ENCODE measurements around the gene FMC1.

FMC1 gene

DNA sequence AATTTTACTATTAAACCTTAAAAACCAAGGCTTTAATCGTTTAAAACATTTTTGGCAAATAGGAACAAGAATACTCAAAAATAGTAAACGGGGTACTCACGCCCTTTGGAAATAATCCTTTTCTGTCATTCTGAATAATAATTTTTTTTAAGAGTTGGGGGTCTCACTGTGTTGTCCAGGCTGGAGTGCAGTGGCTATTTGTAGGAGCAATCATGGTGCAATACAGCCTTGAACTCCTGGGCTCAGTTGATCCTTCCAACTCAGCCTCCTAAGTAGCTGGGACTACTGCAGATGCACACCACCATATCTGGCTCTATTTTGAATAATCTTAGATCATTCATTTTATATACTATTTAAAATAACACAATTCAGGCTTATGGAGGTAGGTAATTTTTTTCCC is 43.5 kb downstream of the FMC1 start:
- no peak for TF ChIP-seq ZFX (IDR thresholded peaks at IDR 0.05)
- TF ChIP-seq, protein P1, sequence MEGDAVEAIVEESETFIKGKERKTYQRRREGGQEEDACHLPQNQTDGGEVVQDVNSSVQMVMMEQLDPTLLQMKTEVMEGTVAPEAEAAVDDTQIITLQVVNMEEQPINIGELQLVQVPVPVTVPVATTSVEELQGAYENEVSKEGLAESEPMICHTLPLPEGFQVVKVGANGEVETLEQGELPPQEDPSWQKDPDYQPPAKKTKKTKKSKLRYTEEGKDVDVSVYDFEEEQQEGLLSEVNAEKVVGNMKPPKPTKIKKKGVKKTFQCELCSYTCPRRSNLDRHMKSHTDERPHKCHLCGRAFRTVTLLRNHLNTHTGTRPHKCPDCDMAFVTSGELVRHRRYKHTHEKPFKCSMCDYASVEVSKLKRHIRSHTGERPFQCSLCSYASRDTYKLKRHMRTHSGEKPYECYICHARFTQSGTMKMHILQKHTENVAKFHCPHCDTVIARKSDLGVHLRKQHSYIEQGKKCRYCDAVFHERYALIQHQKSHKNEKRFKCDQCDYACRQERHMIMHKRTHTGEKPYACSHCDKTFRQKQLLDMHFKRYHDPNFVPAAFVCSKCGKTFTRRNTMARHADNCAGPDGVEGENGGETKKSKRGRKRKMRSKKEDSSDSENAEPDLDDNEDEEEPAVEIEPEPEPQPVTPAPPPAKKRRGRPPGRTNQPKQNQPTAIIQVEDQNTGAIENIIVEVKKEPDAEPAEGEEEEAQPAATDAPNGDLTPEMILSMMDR (conservative IDR thresholded peaks at IDR 0.05) = no peak
- no peak overlapping the region for H3K27ac ChIP-seq

DNA sequence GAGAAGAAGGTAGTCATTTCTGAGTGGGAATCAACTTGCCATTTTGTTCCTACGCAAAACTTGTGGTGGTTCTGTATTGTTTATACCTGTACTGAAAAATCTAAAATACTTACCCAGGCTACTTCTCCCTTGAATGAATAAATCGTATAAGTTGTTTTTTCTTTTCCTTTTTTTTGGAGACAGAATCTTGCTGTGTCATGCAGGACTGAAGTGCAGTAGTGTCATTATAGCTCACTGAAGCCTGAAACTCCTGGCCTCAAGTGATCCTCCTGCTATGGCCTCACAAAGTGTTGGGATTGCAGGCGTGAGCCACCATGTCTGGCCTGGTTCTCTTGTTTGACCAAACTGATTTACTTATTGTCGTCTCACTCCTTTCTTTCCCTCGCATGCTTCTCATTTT is 46.5 kb downstream of the FMC1 start:
- no peak overlapping the region for H3K27ac ChIP-seq
- TF ChIP-seq, protein P1 (conservative IDR thresholded peaks at IDR 0.05) = no peak
- TF ChIP-seq ZFX (IDR thresholded peaks at IDR 0.05) = no peak

DNA sequence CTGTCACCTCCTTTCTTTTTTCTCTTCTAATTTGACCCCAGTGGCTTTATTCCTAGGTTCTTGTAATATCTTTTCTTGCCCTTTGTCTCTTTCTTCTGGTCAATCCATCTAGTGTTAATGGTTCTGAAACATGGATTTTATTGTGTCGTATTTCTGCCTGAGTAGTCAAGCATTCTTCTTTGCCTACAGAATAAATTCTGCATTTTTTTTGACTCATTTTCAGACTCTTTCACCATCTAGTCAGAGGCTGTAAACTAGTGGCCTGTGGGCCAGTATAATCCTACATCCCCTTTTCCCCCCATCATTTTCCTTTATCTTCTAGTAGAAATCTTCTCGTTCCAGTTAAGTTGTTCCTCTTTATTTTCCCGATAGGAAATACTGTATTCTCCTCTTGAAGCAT is 48.0 kb downstream of the FMC1 start:
- H3K27ac ChIP-seq = no peak overlapping the region
- TF ChIP-seq, protein P1 (conservative IDR thresholded peaks at IDR 0.05) = no peak
- TF ChIP-seq ZFX (IDR thresholded peaks at IDR 0.05) = no peak

DNA sequence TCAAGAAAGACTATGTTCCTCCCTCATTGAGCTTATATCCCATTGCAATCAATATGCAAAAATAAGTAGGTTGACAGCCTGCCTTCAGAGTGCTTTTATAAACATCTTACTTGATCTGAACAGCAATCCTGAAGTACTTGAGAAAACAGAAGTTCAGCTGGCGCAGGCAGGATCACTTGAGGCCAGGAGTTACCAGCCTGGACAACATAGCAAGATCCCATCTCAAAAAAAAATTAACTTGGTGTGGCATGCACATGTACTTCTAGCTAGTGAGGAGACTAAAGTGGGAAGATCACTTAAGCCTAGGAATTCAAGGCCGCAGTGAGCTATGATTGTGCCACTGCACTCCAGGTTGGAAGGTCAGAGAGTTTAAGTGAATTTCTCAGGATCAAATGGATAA is 48.6 kb downstream of the FMC1 start:
- TF ChIP-seq ZFX (IDR thresholded peaks at IDR 0.05) = no peak
- TF ChIP-seq, protein P1 (conservative IDR thresholded peaks at IDR 0.05) = no peak

GRCh38 chr7:139393621-139394211 is 52.6 kb downstream of the FMC1 start:
- H3K27ac ChIP-seq = no peak overlapping the region
- TF ChIP-seq ZFX (IDR thresholded peaks at IDR 0.05) = no peak
- TF ChIP-seq, protein P1 (conservative IDR thresholded peaks at IDR 0.05) = no peak

More for the DNA sequence above, 48.6 kb downstream of the FMC1 start:
- no peak overlapping the region for H3K27ac ChIP-seq

GRCh38 chr7:139394540-139394939 is 53.4 kb downstream of the FMC1 start:
- TF ChIP-seq, protein P1 (conservative IDR thresholded peaks at IDR 0.05) = no peak
- TF ChIP-seq ZFX (IDR thresholded peaks at IDR 0.05) = no peak
- no peak overlapping the region for H3K27ac ChIP-seq

Measured in C4-2B (cell line).